Pons (tissue), 1 donor: Measurements from ENCODE around the gene C16orf90.
"Not testable (repeated sequence)": the region's sequence is repeated elsewhere in the genome, so short reads cannot be mapped to it uniquely, and the experiment has no call there.

Experiments
- DNase-seq: peaks from one replicate; pipeline ENCODE4 v3.0.0-alpha.2; 2016; ENCODE audit warnings: low spot score

The C16orf90 gene

DNA sequence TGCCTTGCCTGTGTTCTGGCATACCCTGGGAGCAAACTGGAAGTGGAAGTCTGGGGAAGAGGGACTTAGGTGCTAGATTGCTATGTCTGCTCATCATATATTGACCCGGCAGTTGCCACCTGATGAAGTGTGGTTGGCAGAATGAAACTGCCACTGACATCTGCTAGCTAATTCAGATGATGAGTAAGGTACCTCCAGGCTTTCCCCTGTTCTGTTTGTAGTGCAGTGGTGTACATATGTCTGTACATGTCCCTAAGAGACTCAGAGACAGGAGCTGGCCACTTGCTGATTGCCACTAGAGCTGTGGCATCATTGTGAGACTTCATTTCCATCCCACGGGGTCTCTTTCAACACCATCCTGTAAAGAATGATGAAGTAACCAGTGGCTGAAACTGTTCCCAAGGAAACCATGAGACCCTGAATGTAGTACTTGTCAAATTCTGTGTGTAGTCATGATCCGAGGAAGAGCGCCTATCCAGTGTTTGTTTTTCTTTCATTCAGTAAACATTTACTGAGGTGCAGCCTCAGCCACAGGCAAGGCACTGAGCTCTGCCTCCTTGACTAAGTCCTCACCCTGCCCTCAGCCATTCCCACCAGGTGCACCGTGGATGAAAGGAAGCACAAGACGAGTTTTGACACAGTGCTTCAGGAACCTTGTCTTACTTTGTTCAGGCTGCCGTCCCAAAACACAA, 18.7 kb upstream of the C16orf90 start:
- DNase-seq: no peak

DNA sequence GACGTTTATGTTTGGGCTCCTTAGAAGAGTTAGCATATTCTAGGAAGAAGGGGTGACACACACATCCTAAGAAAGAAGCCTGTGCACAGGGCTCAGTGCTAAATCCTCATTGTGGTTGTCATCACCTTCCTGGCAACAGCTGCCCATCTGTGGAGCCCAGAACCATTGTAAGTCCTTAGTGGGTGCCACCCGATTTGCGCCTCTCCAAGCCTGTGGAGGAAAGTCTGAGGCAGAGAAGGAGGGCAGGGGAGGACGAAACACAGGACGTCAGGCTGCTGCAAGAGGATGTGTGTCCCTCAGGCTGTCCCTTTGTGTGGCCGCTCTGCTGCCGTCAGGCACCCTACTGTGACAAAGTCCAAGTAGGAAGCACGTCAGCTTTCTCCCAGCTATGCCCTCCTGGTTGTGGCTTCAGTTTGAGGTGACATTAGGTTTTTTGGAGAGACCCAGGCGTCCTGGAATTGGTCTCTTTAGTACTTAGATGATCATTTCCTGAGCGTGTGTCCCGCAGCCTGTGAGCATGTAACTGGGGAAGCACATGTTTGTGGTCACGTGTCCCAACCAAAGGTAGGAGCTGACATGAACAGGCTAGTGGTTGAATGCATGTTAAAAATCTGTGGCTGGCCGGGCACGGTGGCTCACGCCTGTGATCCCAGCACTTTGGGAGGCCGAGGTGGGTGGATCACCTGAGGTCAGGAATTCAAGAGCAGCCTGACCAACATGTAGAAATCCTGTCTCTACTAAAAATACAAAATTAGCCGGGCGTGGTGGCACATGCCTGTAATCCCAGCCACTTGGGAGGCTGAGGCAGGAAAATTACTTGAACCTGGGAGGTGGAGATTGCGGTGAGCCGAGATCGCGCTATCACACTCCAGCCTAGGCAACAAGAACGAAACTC, 16.2 kb upstream of the C16orf90 start:
- DNase-seq: no peak

DNA sequence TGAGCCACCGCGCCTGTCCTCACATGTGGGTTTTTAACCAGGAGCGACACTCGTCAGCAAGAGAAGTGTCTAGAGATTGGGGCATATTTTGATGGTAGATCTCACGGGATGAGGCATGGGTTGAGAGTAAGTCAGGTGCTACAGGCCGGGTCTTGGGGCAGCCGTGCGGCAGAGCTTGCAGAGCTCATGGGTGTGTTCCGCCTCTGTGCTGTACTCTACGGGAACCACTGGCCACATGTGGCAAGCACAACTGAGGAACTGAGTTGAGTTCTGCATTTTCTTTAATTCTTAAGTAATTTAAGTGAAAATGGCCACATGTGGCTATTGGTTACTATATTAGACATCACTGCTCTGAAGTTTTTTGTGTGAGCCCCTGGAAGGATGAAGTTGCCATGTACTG, 15.1 kb upstream of the C16orf90 start:
- DNase-seq: no peak

DNA sequence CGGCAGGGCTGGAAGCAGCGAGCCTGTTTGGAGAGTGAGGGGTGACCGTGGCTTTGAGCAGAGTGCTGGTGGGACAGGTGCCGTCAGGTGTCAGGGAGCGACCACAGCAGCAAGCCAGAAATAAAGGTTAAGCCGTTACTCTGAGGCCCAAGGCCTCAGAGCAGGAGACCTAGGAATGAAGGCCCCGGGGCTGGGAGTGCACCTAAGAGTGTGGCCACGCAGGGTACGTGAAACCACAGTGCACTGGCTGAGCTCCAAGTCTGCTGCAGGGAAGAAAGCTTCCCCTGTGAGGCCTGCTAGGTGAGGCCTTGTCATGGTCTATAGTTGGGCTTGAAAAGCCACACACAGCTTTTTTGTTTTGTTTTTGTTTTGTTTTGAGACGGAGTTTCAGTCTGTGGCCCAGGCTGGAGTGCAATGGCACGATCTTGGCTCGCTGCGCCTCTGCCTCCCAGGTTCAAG, 14.2 kb upstream of the C16orf90 start:
- no peak for DNase-seq

DNA sequence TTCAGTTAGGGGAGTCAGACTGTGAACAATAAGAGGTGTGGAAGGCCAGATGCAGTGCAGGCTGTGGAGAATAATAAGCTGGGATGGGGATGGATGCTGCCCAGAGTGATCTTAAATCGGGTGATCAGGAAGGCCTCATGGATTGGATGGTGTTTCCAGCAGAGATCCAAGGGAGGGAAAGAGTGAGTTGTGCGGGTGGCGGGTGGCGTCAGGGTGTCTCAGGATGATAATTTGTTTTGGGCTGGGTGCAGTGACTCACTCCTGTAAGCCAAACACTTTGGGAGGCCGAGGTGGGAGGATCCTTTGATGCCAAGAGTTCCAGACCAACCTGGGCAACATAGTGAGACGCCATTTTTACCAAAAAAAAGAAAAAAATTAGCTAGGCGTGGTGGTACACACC, 13.4 kb upstream of the C16orf90 start:
- DNase-seq: no peak

DNA sequence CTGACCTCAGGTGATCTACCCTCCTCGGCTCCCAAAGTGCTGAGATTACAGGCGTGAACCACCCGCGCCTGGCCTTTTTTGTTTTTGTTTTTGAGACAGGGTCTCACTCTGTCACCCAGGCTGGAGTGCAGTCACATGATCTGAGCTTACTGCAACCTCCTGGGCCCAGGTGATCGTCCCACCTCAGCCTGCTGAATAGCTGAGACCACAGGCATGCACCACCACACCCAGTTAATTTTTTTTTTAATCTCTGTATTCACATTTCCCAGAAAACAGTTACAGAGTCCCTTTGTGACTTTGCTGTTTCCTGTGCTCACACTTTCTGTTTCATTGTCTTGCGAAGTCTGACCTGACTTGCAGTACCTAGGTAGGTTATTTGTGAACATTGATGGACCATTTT, 8.2 kb upstream of the C16orf90 start:
- DNase-seq: no peak

DNA sequence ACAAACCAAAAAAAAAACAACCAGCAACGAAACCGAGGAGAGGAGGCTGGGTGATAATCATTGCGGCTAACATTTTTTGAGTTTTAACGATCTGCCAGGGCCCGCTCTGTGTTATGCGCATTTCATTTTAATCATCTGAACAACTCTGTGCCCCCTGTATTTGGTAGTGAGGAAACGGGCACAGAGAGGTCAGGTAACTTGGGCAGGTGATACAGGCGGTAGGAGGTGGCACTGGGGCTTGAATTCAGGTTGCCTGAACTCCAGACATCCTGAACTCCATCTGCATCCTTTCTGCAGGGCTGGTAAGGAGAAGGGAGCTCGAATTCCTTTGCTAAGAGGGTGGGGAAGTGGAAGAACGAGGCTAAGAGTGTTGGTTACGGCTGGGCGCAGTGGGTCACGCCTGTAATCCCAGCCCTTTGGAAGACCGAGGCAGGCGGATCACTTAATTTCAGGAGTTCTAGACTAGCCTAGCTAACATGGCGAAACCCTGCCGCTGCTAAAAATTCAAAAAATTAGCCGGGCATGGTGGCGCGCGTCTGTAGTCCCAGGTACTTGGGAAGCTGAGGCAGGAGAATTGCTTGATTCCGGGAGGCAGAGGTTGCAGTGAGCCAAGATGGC, 6.6 kb upstream of the C16orf90 start:
- no peak for DNase-seq

DNA sequence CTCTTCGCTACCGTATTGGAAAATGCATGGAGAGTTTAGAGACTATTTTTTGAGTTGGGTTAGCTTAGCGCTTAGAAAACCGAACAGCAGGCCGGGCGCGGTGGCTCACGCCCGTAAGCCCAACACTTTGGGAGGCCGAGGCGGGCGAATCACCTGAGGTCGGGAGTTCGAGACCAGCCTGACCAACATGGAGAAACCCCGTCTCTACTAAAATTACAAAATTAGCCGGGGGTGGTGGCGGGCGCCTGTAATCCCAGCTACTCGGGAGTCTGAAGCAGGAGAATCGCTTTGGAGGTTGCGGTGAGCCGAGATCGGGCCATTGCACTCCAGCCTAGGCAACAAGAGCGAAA, 6.1 kb upstream of the C16orf90 start:
- not testable (repeated sequence) for DNase-seq

DNA sequence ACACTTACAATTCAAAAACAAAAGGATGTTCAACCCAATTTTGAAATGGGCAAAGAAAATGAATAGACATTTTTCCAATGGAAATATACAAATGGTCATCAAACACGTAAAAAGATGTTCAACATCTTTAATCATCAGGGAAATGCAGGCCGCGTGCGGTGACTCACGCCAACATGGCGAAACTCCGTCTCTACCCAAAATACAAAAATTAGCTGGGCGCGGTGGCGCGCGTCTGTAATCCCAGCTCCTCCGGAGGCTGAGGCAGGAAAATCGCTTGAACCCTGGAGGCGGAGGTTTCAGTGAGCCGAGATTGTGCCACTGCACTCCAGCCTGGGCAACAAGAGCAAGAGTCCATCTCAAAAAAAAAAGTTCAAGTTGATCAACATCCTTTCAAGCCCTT, 3.7 kb upstream of the C16orf90 start:
- DNase-seq: no peak

DNA sequence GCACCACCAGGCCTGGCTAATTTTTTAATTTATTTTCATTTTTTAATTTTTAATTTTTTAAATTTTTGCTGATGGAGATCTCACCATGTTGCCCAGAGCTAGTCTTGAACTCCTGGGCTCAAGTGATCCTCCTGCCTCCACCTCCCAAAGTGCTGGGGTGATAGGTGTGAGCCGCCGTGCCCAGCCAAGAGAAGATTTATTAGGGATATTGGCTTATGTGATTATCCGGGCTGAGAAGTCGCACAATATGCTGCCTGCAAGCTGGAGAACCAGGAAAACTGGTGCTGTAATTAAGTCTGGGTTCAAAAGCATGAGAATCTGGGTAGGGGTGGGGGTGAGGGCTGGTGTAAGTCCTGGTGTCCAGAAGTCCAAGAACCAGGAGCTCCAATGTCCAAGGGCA, 2.5 kb upstream of the C16orf90 start:
- no peak for DNase-seq

DNA sequence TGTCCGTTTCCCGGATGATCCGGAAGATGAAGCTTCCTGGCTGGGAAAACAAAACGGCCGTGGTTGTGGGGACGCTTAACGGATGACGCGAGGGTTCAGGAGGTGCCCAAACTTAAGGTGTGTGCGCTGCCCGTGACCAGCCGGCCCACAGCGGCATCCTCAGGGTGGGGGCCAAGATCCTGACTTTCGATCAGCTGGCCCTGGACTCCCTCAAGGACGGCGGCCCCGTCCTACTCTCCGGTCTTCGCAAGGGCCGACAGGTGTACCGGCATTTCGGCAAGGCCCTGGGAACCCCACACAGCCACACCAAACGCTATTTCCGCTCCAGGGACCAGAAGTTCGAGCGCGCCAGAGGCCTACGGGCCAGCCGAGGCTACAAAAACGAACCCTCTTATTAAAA, 1.1 kb upstream of the C16orf90 start:
- no peak for DNase-seq

DNA sequence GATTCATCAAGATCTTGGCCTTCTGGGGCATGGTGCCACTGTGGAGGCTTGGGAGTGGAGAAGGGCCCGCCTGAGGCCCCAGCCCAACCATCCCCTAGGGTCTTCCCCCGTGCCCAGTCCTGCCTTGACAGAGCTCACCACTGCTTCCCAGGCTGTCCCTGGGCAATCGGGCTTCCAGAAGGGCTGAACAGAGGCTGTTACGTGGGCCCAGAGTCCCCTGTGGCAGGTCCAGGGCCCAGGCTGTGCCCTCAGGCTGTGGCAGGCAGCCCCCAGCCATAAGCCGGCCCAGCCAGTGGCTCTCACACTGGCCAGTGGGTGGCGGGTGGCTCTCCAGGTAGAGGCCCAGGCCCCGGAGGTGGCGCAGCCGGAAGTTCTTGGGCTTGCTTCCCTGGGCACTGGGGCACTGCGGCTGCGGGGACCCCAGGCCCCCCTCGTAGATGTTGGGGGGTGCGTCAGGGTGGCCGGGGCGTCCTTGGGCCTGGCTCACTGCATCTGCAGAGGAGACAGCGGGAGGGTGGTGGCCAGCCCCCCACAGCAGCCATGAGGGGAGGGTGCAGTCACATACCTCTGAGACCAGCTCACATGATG, 809 bp downstream of the C16orf90 start:
- no peak for DNase-seq

DNA sequence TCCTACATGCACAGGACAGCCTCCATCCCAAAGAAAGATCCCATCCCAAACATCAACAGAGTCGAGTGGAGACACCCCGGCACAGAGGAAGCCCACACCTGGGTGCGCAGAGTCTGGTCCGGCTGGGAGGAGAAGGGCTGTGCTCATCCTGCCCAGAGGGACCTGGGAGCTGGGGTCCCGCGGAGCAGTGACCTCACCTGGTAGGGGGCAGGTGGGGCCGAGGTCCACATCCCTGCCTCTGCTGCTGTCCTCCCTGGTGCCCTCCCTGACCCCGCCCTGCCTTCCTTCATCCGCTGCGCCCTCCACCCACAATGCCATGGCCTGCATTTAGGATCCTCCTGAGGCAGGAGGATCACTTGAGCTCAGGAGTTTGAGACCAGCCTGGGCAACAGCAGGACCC, 2.9 kb downstream of the C16orf90 start:
- no peak for DNase-seq

DNA sequence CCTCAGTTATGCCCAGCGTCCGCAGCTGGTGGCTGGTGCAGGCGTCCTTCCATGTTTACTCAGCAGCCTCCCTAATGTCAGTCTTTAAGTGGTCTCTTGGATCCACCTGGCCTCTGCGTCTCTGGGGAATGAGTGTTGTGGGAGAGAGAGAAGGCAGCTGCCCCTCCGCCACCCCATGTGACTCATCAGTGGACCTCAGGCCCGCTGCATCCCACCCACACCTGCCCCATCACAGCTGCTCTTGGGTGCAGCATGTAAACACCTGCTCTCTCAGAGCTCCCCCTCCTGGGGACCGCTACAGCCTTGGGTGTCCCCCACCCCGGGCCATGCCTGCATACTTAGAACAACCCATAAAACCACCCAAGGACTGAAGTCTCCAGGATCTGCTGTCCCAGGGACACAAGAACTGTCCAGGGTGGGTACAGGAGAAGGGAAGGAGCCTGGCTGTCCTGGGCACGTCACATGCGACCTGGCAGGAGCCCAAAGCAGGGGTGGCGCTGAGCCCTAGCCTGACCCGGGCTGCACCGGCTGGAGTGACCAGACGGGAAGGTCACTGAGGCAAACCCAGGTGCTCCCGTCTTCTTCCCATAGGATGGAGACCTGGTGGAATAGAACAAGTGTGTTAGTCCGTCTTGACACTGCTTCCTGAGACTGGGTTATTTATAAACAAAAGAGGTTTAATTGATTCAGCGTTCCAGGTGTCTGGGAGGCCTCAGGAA, 4.2 kb downstream of the C16orf90 start:
- no peak for DNase-seq

DNA sequence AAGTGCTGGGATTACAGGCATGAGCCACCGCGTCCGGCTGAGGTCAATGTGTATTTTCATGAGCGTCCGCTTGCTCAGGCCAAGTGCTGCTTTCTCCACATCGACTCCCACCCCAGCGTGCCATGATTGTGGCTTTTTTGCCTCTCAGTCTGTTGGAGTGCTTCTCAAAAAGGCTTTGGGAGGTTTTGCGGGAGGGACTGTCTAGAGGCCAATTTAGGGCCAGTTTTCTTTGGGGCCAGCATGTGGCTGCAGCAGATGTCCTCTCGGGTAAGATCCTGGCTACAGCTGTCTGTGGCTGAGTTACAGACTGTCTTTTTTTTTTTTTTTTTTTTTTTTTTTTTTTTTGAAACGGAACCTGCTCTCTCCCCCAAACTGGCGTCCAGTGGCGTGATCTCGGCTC, 6.5 kb downstream of the C16orf90 start:
- DNase-seq: no peak

DNA sequence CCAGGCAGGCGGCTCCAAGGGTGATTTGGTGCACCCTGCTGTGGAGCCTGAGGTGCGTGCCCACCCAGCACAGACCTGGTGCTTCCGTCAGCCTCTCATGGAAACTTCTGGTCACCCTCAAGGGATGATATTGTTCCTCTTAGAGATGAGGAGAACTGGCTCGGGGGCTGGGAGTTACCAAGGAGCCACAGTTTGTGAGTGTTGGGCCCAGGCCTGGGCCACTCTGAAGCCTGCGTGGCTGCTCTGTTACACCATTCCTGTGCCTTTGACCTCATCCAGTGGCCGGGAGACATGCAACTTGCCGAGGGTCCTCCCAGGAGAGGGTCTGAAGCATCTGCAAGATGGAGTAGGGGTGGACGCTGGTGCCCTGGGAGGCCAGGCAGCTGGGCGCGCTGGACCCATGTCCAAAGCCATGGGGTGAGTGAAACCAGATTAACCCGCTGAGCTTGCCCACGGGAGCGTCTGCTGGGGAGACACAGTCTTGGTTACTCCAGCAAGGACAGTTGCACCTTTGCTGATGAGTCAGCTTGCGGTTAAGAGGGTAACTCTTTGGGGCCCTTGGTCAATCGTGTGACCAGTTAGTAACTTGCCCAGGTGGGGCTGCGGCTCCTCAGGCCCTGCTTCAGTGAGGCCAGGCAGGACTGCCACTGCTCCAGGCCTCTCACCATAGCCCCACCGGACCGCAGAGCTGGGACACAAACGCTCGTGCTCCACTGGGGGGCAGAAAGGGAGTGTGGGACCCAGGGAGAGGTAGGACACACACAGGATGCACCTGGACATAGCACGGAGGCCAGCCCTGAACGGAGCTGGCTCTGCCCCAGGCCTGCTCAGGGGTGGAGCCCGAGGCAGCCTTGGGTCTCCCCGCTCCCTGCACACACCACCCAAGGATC, 7.5 kb downstream of the C16orf90 start:
- no peak for DNase-seq

DNA sequence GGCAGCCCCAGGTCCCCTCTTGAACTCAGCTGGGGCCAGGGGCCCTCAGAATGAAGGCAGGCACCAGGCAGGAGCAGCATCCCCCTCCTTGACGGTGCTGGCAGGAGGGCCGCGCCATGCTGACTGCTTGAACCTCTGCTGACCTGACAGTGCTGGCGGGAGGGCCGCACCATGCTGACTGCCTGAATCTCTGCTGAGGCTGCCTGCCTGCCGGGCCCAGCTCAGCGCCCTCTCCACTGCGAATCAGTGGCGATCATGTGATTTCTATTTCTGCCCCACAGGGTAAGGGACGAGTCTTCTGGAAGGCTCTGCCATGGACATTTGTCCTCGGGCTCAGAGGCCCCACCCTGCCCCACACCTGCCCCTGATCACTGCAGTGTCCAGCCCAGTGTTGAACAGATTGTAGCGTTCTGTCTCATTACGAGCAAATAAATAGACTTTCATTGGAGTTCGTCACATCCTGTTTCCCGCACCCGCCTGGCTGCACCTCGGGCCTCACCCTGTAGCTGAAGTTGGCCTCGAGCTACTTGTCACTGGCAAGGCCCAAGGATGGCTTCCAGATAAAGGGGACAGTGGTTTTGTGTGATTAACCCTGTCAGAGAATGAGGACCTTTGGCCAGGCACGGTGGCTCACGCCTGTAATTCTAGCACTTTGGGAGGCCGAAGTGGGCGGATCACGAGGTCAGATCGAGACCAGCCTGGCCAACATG, 8.6 kb downstream of the C16orf90 start:
- no peak for DNase-seq

DNA sequence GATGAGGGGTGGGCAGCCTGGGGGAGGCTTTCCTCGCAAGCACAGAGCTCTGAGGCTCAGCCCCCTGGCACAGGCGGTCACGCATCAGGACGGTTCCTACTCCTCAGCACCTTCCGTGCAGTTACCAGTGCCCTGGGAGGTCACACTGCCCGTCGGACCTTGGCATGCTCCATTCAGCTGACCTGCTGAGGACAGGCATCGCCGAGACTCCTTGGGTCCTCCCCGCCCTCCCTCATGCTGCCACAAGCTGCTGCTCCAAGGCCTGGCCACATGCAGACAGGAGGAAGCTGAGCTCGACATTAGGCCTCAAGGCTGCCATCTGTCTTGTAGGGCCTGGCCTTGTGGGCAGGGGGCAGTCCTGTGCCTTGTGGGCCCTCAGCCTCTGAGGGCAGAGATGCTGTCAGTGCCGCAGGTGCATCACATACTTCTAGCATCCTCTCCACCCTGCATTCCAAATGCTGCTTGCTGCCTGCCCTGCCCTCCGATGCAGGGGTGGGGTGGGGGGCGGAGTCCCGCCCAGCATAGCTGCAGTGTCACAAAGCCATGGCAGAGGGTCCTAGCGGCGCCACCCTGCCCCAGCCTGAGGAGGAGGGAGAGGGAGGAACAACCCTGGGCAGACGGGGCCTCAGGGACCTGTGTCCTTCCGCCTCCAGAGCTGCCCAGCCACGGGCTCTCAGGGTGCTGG, 9.3 kb downstream of the C16orf90 start:
- DNase-seq: no peak

DNA sequence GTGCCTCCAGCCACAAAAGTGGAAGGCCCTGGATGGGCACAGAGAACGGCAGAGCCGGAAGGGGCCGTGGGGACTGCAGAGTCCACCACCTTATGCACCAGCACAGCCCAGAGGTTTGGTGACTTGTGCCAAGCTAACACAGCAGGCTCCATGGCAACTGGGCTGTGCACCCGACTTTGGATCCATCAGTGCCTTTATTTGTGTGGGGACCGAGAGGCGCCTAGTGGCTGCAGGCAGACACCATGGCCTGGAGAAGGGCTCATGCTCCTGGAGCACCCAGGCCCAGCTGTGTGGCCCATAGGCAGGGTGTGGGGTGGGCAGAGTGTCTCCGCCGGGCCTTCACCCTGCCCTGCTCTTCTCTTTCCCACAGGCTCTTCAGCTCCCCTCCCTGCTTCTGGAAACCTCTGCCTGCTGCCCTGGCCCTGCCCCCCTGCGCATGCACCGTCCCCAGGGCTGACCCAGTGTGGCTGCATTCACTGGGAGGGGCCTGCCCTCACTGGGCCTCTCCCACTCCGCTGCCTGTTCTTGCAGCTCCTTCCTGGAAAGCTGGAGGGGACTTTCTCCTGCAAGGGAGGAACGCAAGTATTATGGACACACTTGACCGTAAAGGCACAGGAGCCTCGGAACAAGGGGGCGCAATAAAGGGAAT, 10.1 kb downstream of the C16orf90 start:
- DNase-seq: no peak
